OCI-LY3 (cell line): Measurements from ENCODE around the gene KCNMA1.

Experiments used
- CTCF ChIP-seq: fragments of 200-600, 300-600 bp; sonication (generic); IDR thresholded peaks from 2 replicates; pipeline ENCODE4 v1.5.1; 2014; ENCODE audit warnings: antibody characterized with exemption, low read length, low read depth
- EZH2phosphoT487 ChIP-seq: fragments of 200-600 bp; shearing (Covaris generic); IDR thresholded peaks from 2 replicates; pipeline ENCODE4 v1.6.1; 2018; ENCODE audit warnings: antibody characterized with exemption, mixed run types, low read depth

DNA sequence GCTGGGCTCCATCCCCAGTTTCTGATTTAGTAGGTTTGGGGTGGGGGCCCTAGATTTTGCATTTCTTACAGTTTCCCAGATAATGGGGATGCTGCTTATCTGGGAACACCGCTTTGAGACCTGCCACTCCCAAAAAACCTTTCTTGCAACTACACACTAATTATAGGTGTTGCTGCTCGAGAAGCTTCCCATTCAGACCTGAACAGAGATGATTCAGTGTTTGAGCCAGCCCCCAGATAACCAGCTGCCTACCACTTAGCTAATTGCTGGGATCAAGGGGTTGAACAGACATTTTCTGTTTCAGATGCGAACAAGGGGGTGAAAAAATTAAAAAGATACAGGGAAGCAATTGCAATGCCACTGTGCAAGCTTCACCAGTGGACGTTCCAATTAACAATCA lies 448.5 kb downstream of the KCNMA1 start:
- TF ChIP-seq CTCF (no peak), EZH2phosphoT487 (no peak)
